Activated B cell treated with CpG ODN at 0.5 μM for 24 hours (primary cell): Measurements from ENCODE around the gene IQGAP3. TPM values are rescaled to one million over a fixed set of nuclear protein-coding genes. Genes with fewer than 3 reads are reported as not detected.

Experiments
- ATAC-seq: fragments of 200-7000 bp; cut with Tn5 transposase; one replicate; pipeline ENCODE4 v1.10.0; 2021; ENCODE audit warnings: low read depth, mild to moderate bottlenecking, moderate library complexity
- CTCF ChIA-PET: fragments of 350-600 bp; sonication (Branson Sonifier 250); formaldehyde crosslinking; loops from one replicate; lab custom pipeline; 2021; ENCODE audit warnings: antibody characterized with exemption; lab: Charles Lee
- POLR2A ChIA-PET: fragments of 350-600 bp; sonication (Branson Sonifier 250); formaldehyde crosslinking; loops from one replicate; lab custom pipeline; 2021; ENCODE audit warnings: antibody characterized with exemption; lab: Charles Lee
- DNase-seq: peaks from one replicate; pipeline ENCODE4 v3.0.0; 2022
- H3K27ac Mint-ChIP-seq: one replicate; pipeline ENCODE4 v1.8.0; 2020; ENCODE audit warnings: mixed read lengths
- H3K27me3 Mint-ChIP-seq: one replicate; pipeline ENCODE4 v1.8.0; 2021; ENCODE audit warnings: mixed read lengths
- H3K36me3 Mint-ChIP-seq: one replicate; pipeline ENCODE4 v1.8.0; 2021; ENCODE audit warnings: low read depth, mixed read lengths
- H3K4me1 Mint-ChIP-seq: one replicate; pipeline ENCODE4 v1.8.0; 2021; ENCODE audit warnings: mixed read lengths
- H3K4me3 Mint-ChIP-seq: one replicate; pipeline ENCODE4 v1.8.0; 2020; ENCODE audit warnings: mild to moderate bottlenecking, mixed read lengths
- H3K9me3 Mint-ChIP-seq: one replicate; pipeline ENCODE4 v1.8.0; 2020; ENCODE audit warnings: mixed read lengths
- intact Hi-C: fragments of 100-400 bp; cut with micrococcal nuclease; formaldehyde crosslinking; loops from one replicate; pipeline ENCODE4 v1.15.1; 2024
- total RNA-seq: library from RNA; stranded (reverse); gene quantifications from 2 replicates; pipeline ENCODE4 v1.2.3, GENCODE V29; 2022
- TF ChIP-seq, protein P1 (sequence below): fragments of 200-600 bp; IDR thresholded peaks from one replicate; pipeline ENCODE4 v1.8.0; 2022; ENCODE audit warnings: antibody characterized with exemption, mild to moderate bottlenecking

The IQGAP3 gene
- total RNA-seq, 1 donor from 2014 or later = 0.29 TPM

DNA sequence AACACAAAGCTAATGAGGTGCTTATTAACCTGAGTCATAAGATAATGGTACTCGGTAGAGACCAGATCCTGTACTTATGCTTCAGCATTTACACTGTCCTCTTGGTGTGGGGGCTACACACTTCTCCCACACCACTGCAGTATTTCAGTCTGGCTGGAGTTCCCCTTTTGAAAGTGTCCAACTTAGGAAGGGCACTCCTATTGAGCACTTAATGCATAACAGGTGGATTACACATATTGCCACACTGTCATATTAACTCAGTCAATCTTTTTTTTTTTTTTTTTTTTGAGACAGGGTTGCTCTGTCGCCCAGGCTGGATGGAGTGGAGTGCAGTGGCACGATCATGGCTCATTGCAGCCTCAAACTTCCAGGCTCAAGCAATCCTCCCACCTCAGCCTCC, 27.4 kb upstream of the IQGAP3 start:
- CTCF ChIA-PET = interaction anchor here (0.6 to 1.6 kb wide), 3 partner anchors 9 to 91 kb away, joined by 3 read pairs; partner anchors contain the start of gene NAXE
- intact Hi-C loops = loop anchor here (2.0 kb wide), 1 partner anchor 143 kb away; no protein-coding TSS in a partner anchor
- TF ChIP-seq, protein P1, sequence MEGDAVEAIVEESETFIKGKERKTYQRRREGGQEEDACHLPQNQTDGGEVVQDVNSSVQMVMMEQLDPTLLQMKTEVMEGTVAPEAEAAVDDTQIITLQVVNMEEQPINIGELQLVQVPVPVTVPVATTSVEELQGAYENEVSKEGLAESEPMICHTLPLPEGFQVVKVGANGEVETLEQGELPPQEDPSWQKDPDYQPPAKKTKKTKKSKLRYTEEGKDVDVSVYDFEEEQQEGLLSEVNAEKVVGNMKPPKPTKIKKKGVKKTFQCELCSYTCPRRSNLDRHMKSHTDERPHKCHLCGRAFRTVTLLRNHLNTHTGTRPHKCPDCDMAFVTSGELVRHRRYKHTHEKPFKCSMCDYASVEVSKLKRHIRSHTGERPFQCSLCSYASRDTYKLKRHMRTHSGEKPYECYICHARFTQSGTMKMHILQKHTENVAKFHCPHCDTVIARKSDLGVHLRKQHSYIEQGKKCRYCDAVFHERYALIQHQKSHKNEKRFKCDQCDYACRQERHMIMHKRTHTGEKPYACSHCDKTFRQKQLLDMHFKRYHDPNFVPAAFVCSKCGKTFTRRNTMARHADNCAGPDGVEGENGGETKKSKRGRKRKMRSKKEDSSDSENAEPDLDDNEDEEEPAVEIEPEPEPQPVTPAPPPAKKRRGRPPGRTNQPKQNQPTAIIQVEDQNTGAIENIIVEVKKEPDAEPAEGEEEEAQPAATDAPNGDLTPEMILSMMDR = no peak
- Mint-ChIP-seq H3K9me3 (no peaks in the 10 kb centered on the region), H3K27ac (peak overlapping the region; percentile 99), H3K4me3 (peak overlapping the region; percentile 99), H3K36me3 (peaks cover 53% of the 10 kb centered on the region), H3K27me3 (no peaks in the 10 kb centered on the region), H3K4me1 (peaks cover 36% of the 10 kb centered on the region)
- POLR2A ChIA-PET = interaction anchor here (0.6 to 3.3 kb wide), 7 partner anchors 8 to 142 kb away, joined by 4 to 32 read pairs (median 17); partner anchors contain the start of genes MEF2D and NAXE
- ATAC-seq = peak; percentile 66
- DNase-seq = no peak

DNA sequence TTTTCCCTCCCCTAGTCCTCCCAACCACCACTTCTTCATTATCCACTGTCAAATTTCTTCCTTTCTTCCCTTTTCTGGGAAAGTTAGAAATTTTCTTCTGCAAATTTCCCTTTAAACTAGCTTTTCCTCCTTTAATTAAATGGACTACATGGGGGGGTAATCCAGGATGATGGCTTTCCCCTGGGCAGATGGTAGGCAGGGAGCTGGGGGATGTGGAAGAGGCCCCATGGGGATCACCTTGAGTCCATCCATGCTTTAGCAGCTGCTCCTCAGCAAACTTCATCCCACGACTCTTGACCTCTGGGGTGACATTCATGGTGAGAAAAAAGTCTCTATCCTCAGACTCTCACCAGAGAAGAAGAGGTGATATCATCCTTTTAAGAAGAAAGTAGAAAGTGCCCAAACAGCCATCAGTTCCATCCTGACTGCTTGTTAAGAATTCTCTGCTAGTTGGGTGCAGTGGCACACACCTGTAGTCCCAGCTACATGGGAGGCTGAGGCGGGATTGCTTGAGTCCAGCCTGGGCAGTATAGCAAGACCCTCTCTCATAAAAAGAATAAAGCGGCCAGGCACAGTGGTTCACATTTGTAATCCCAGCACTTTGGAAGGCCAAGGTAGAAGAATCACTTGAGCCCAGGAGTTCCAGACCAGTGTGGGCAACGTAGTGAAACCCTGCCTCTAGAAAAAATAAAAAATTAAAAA, 26.5 kb upstream of the IQGAP3 start:
- intact Hi-C loops = no loop called here
- H3K9me3 Mint-ChIP-seq = no peaks in the 10 kb centered on the region
- H3K4me1 Mint-ChIP-seq = peaks cover 36% of the 10 kb centered on the region
- DNase-seq (no peak), ATAC-seq (no peak)
- H3K27ac Mint-ChIP-seq = peak overlapping the region; percentile 99
- CTCF ChIA-PET = interaction anchor here (0.9 to 1.6 kb wide), 3 partner anchors 8 to 16 kb away, joined by 3 read pairs; partner anchors contain the start of gene NAXE
- TF ChIP-seq, protein P1 = no peak
- no peaks in the 10 kb centered on the region for H3K27me3 Mint-ChIP-seq
- POLR2A ChIA-PET = interaction anchor here (0.7 to 1.6 kb wide), 4 partner anchors 16 to 118 kb away, joined by 3 to 8 read pairs (median 4); partner anchors contain the start of gene MEF2D
- H3K4me3 Mint-ChIP-seq = no peak overlapping the region
- H3K36me3 Mint-ChIP-seq = peaks cover 63% of the 10 kb centered on the region

DNA sequence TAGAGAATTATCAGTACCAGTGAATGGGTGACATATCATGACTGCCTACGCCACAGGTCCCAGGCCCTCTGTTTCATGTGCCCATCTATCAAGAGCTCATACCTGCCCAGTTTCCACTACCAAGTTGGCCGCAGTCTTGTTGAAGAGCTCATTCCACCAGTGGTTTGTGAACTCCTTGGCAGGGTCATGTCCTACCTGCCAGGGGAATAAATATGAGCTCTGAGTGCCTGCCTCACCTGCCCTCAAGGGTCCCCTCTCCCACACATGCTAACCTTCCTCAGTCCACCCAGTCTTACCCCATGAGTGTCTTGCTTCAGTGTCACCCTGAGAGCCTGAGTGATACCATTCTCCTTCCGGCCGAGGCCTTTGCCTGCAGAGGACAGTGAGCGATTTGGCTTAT, 25.8 kb upstream of the IQGAP3 start:
- H3K27ac Mint-ChIP-seq = peak overlapping the region; percentile 35
- TF ChIP-seq, protein P1 = no peak

DNA sequence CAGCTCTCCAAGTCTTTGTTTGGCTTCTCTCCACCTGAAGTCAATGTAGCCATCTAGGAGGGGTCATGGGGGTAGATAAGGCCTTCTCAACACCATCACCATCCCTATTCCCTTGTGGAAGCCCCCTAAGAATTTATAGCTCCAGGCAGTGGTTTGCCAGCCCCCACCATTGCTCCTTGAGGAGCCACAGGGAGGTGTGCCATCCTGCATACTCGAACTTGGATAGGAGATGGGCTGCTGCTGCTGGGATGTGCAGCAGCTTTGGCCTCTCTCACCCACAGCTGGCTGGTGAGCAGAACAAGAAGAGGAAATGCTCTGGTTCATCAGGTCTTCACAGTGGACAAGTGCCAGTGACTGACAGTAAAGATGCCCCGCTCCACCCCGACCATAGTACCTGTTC, 24.1 kb upstream of the IQGAP3 start:
- H3K4me1 Mint-ChIP-seq = peaks cover 40% of the 10 kb centered on the region
- H3K36me3 Mint-ChIP-seq = peaks cover 63% of the 10 kb centered on the region
- ATAC-seq (no peak), DNase-seq (no peak)
- no peaks in the 10 kb centered on the region for H3K27me3 Mint-ChIP-seq
- no peaks in the 10 kb centered on the region for H3K9me3 Mint-ChIP-seq
- intact Hi-C loops = no loop called here
- no peak overlapping the region for H3K4me3 Mint-ChIP-seq
- ChIA-PET CTCF (interaction anchor here (0.6 to 1.2 kb wide), 2 partner anchors 150 to 962 kb away, joined by 3 read pairs; no protein-coding TSS in a partner anchor), POLR2A (interaction anchor here (0.9 to 1.2 kb wide), 2 partner anchors 96 to 115 kb away, joined by 4 read pairs; partner anchors contain the start of gene MEF2D)
- H3K27ac Mint-ChIP-seq = no peak overlapping the region
- TF ChIP-seq, protein P1 = no peak

More for the DNA sequence above, 25.8 kb upstream of the IQGAP3 start:
- Mint-ChIP-seq H3K27me3 (no peaks in the 10 kb centered on the region), H3K4me1 (peaks cover 40% of the 10 kb centered on the region), H3K9me3 (no peaks in the 10 kb centered on the region), H3K36me3 (peaks cover 65% of the 10 kb centered on the region), H3K4me3 (no peak overlapping the region)
- intact Hi-C loops = no loop called here
- CTCF ChIA-PET = interaction anchor here (0.9 to 1.2 kb wide), 2 partner anchors 10 to 16 kb away, joined by 3 read pairs; no protein-coding TSS in a partner anchor
- DNase-seq (no peak), ATAC-seq (no peak)
- POLR2A ChIA-PET = interaction anchor here (0.7 to 1.6 kb wide), 3 partner anchors 16 to 114 kb away, joined by 3 to 4 read pairs (median 3); partner anchors contain the start of gene MEF2D

DNA sequence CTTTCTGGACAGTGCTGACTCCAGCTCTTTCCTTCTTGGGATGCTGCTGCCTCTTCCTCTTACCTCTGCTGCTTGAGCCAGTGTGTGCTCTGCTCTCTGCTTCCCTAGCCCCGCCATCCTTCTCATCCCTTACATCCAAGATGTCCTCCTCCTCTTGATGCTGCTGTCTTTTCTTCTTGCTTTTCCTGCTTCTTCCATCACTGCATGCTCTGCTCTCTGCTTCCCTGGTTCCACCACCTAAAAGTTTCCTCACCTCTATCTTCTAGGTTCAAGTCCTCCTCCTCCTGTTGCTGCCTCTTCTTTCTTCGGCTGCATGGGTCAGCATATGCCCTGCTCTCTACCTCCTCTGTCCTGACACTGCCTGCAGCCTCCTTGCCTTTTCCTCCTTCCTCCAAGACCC, 22.7 kb upstream of the IQGAP3 start:
- ATAC-seq = no peak
- H3K4me3 Mint-ChIP-seq = no peak overlapping the region
- TF ChIP-seq, protein P1 = no peak

More for the DNA sequence above, 22.7 kb upstream of the IQGAP3 start:
- Mint-ChIP-seq H3K9me3 (no peaks in the 10 kb centered on the region), H3K27me3 (no peaks in the 10 kb centered on the region), H3K27ac (peak overlapping the region; percentile 25), H3K36me3 (peaks cover 58% of the 10 kb centered on the region), H3K4me1 (peaks cover 33% of the 10 kb centered on the region)
- ChIA-PET CTCF (interaction anchor here (2.0 kb wide), 1 partner anchor 14 kb away, joined by 7 read pairs; no protein-coding TSS in a partner anchor), POLR2A (interaction anchor here (1.1 to 2.7 kb wide), 4 partner anchors 12 to 138 kb away, joined by 3 to 7 read pairs (median 6); no protein-coding TSS in a partner anchor)
- intact Hi-C loops = no loop called here
- no peak for DNase-seq
